Heart right ventricle (tissue), 16 donors: ENCODE data around the gene ARF1. TPM values are rescaled to one million over a fixed set of nuclear protein-coding genes. Genes with fewer than 3 reads are reported as not detected.
A peak's percentile ranks its signal among the peaks of the same experiment; 100 is the strongest.

Source experiments
- ATAC-seq, 8 donors: fragments of 200-7000 bp; cut with Tn5 transposase; one replicate each; pipeline ENCODE4 v1.9.1; 2020; ENCODE audit warnings: mild to moderate bottlenecking in 8 of 8, moderate library complexity in 8 of 8, moderate number of reproducible peaks in 1 of 8
- DNase-seq, 2 donors: peaks; one replicate each; pipeline ENCODE4 v3.0.0-alpha.2; 2020
- H3K27ac ChIP-seq, 10 donors: fragments of 200-600 bp; sonication (generic) in 2 of 10; one replicate each; pipeline versions ENCODE4 v1.5.0 to v1.8.0; 2020 to 2022; ENCODE audit warnings: mild to moderate bottlenecking in 3 of 10
- H3K27me3 ChIP-seq, 7 donors: fragments of 200-600 bp; one replicate each; pipeline ENCODE4 v1.8.0; 2021 to 2022; ENCODE audit warnings: mild to moderate bottlenecking in 2 of 7
- H3K36me3 ChIP-seq, 9 donors: fragments of 200-600 bp; sonication (generic) in 1 of 9; one replicate each; pipeline versions ENCODE4 v1.5.0 to v1.8.0; 2020 to 2022; ENCODE audit warnings: mild to moderate bottlenecking in 2 of 9
- H3K4me1 ChIP-seq, 9 donors: fragments of 200-600 bp; sonication (generic) in 1 of 9; one replicate each; pipeline versions ENCODE4 v1.5.0 to v1.8.0; 2020 to 2022; ENCODE audit warnings: mild to moderate bottlenecking in 4 of 9
- H3K4me3 ChIP-seq, 10 donors: fragments of 200-600 bp; sonication (generic) in 2 of 10; one replicate each; pipeline versions ENCODE4 v1.5.0 to v1.8.0; 2020 to 2022; ENCODE audit warnings: mild to moderate bottlenecking in 7 of 10, moderate library complexity in 2 of 10
- H3K9me3 ChIP-seq, 11 donors: fragments of 200-600 bp in 10 of 11; sonication (generic) in 2 of 11; one replicate each; pipeline versions ENCODE4 v1.5.0 to v1.8.0; 2013 to 2022; ENCODE audit warnings: mild to moderate bottlenecking in 2 of 11, control low read depth in 1 of 11, moderate library complexity in 1 of 11
- CTCF ChIP-seq, 9 donors: fragments of 200-600 bp; sonication (generic) in 2 of 9; IDR thresholded peaks; one replicate each; pipeline versions ENCODE4 v1.5.0 to v1.8.0; 2021 to 2022; ENCODE audit warnings: antibody characterized with exemption in 9 of 9, mild to moderate bottlenecking in 5 of 9, moderate library complexity in 1 of 9
- WGBS, 2 donors: extraction: QIAGEN DNeasy Blood & Tissue Kit; methylation state at CpG; one replicate each; pipeline ENCODE4 v1.1.7; 2013; ENCODE audit warnings: inconsistent platforms in 1 of 2; 5-methylcytosine and 5-hydroxymethylcytosine counted together
- intact Hi-C, 10 donors: fragments of 100-400 bp; cut with DNase I; formaldehyde crosslinking; loops; one replicate each; pipeline versions ENCODE4 v1.11.1 to v1.14.2; 2022
- polyA plus RNA-seq, 2 donors: library from polyadenylated mRNA; stranded (reverse); fragments of 200-250 nt; gene quantifications; one replicate each; pipeline ENCODE4 v1.2.3, GENCODE V29; 2013
- total RNA-seq, 10 donors: library from RNA; stranded (reverse); fragmentation: NEBNext Ultra II Directional in 3 of 10; extraction: Animal tissue kit (Norgen Biotek cat#: 25700) in 3 of 10; gene quantifications; one replicate each; pipeline versions ENCODE4 v1.2.1 to v1.2.4, GENCODE V29; 2021 to 2023
- donor health status: Arrhythmogenic right ventricular cardiomyopathy.
- donor health status: ischemic (EF 13 %, LVEDD 7.1; RV severe dilation, severe dysfunction).
- donor health status: healthy with polysubstance abuse.
- donor health status: DM: no; HTN: yes; CAD: no.
- donor health status: DM: no; HTN: no; CAD: no.
- donor health status: ischemic (EF 25% LVEDD 6.9; RV normal size, moderate dysfunction).
- donor health status: ischemic (EF 25% LVEDD 5.7; RV mildly dilated, moderate dysfunction).
- donor health status: healthy.
- donor health status: DM: yes; HTN: yes; CAD: no.
- donor health status: Ischemic cardiomyopathy.
- donor health status: ischemic (EF 35%, LVEDD 5.7; RV mildly dilated, moderate dysfunction).
- donor health status: nonischemic (EF 11% LVEDD 7.7; RV severe dilation, severe dysfunction).
- donor health status: DM: yes; HTN: yes; CAD: no.
- donor health status: PGD.
- donor health status: ischemic (EF 29% LVEDD 5.4; RV normal size, mild dysfunction).
- donor health status: nonischemic (EF 23%, LVEDD 6.1; RV moderate dilation, normal function).

ARF1 gene
- total and polyA plus RNA-seq, 12 donors = 204 to 498 (median 338) TPM

- 19 to 24% methylated on average over 6 of the region's 6 CpGs for WGBS, 2 donors
- intact Hi-C loops = no loop called here
- Histone ChIP-seq H3K4me1 (peaks cover 51 to 84% (median 80%) of the 10 kb centered on the region in 9 donors), H3K36me3 (peaks cover 0 to 10% (median 0%) of the 10 kb centered on the region in 9 donors), H3K4me3 (peak overlapping the region in 8 of 10 donors; percentile 10 to 100 (median 92)), H3K27ac (peak overlapping the region in 9 of 10 donors; percentile 29 to 100 (median 99)), H3K27me3 (no peaks in the 10 kb centered on the region), H3K9me3 (no peaks in the 10 kb centered on the region)
- DNase-seq = no peak
- ATAC-seq = peak in 4 of 8 donors; percentile 7 to 12 (median 8)
- TF ChIP-seq CTCF (IDR thresholded peaks at IDR 0.05) = no peak
Measured at GRCh38 chr1:228085287-228085951, 2.9 kb downstream of the ARF1 start.

- 29 to 41% methylated on average over 7 of the region's 7 CpGs for WGBS, 2 donors
- DNase-seq = no peak
- H3K36me3 ChIP-seq = peaks cover 0 to 19% (median 0%) of the 10 kb centered on the region in 9 donors
- intact Hi-C loops = no loop called here
- H3K4me3 ChIP-seq = peak overlapping the region in 5 of 10 donors; percentile 7 to 20 (median 11)
- H3K9me3 ChIP-seq = no peaks in the 10 kb centered on the region
- peak overlapping the region in 9 of 10 donors; percentile 16 to 100 (median 54) for H3K27ac ChIP-seq
- no peak for TF ChIP-seq CTCF (IDR thresholded peaks at IDR 0.05)
- ATAC-seq = peak in 5 of 8 donors; percentile 16 to 29 (median 23)
- H3K4me1 ChIP-seq = peaks cover 46 to 96% (median 93%) of the 10 kb centered on the region in 9 donors
- no peaks in the 10 kb centered on the region for H3K27me3 ChIP-seq
Measured at GRCh38 chr1:228087771-228088251, 5.3 kb downstream of the ARF1 start.

GRCh38 chr1:228088586-228089498 is 6.3 kb downstream of the ARF1 start:
- Histone ChIP-seq H3K4me1 (peaks cover 46 to 99% (median 94%) of the 10 kb centered on the region in 9 donors), H3K9me3 (peaks cover 0 to 3% (median 0%) of the 10 kb centered on the region in 11 donors), H3K27me3 (no peaks in the 10 kb centered on the region), H3K27ac (peak overlapping the region in 6 of 10 donors; percentile 16 to 100 (median 74)), H3K4me3 (peak overlapping the region in 1 of 10 donors; percentile 16), H3K36me3 (peaks cover 0 to 28% (median 0%) of the 10 kb centered on the region in 9 donors)
- ATAC-seq = peak in 3 of 8 donors; percentile 1 to 14 (median 7)
- no peak for DNase-seq
- TF ChIP-seq CTCF (IDR thresholded peaks at IDR 0.05) = no peak
- 66 to 71% methylated on average over 21 of the region's 21 CpGs for WGBS, 2 donors
- intact Hi-C loops = no loop called here
